PFSK-1 (cell line): ENCODE results near the gene ZFHX3.

Experiments
- FOXP2 ChIP-seq: optimal IDR thresholded peaks from 2 replicates; pipeline ENCODE3; 2011; ENCODE audit warnings: borderline replicate concordance, control low read depth, inconsistent platforms; ENCODE audit not compliant: insufficient read depth; ENCODE audit errors: extremely low read length, extremely low read depth
- POLR2AphosphoS5 ChIP-seq: IDR thresholded peaks from 2 replicates; pipeline ENCODE4 v1.6.1; 2012; ENCODE audit warnings: low read depth, mild to moderate bottlenecking, control low read depth, low read length, moderate library complexity
- REST ChIP-seq, 2 experiments: IDR thresholded peaks; 2 replicates each; pipeline versions ENCODE4 v1.6.1 to v1.8.0; 2011 to 2012; ENCODE audit warnings: low read depth in 2 of 2, low read length in 2 of 2, control low read depth in 1 of 2, inconsistent platforms in 1 of 2, mild to moderate bottlenecking in 1 of 2, moderate library complexity in 1 of 2; ENCODE audit not compliant: insufficient read depth in 1 of 2
- TAF1 ChIP-seq: IDR thresholded peaks from 2 replicates; pipeline ENCODE4 v1.6.1; 2012; ENCODE audit warnings: low read length, control low read depth, borderline replicate concordance; ENCODE audit not compliant: insufficient read depth

- no peak for TF ChIP-seq FOXP2
- TF ChIP-seq TAF1: no peak
- no peak for TF ChIP-seq POLR2AphosphoS5
- TF ChIP-seq REST (IDR thresholded peaks at IDR 0.05; ENCODE audit: insufficient read depth in 1 of 2, low read depth in 2 of 2, low read length in 2 of 2): no peak
Observed at GRCh38 chr16:72878301-72879269, 169.3 kb downstream of the ZFHX3 start.
